Esophagus muscularis mucosa (tissue), 3 donors: ENCODE measurements around the gene CNOT2.

Experiments used
- CTCF ChIP-seq, 3 experiments: fragments of 200-600 bp in 2 of 3; fragments of 450-650 bp in 1 of 3; sonication (generic) in 2 of 3; IDR thresholded peaks; one replicate each; pipeline ENCODE4 v1.5.1; 2017 to 2019; ENCODE audit warnings: antibody characterized with exemption in 3 of 3, mild to moderate bottlenecking in 2 of 3, moderate library complexity in 1 of 3
- POLR2A ChIP-seq: fragments of 450-650 bp; IDR thresholded peaks from one replicate; pipeline ENCODE4 v1.6.1; 2017; ENCODE audit warnings: antibody characterized with exemption, moderate library complexity, mild to moderate bottlenecking, low read depth
- POLR2AphosphoS5 ChIP-seq, 2 donors: sonication (generic); formaldehyde crosslinking; IDR thresholded peaks; one replicate each; pipeline ENCODE4 v1.6.1; 2017; ENCODE audit warnings: antibody characterized with exemption in 2 of 2

DNA sequence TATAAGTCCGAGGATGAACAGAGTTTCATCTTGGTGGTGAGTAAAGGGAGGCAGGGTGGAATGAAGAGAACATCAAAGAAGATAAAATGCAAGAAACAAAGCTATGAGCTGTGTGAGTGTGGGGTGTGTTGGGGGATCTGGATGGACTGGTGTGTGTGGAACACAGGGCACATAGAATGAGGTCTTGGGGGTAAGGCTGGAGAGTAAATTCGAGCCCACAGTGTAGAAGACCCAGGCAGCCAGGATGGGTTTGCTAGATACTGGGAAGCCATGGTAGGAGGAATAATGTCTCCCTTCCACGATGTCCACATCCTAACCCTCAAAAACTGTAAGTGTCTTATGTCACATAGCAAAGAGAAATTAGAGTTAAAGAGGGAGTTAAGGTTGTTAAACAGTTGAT is 129.6 kb downstream of the CNOT2 start:
- TF ChIP-seq POLR2A = no peak
- TF ChIP-seq CTCF (IDR thresholded peaks at IDR 0.05) = no peak
- TF ChIP-seq POLR2AphosphoS5 (IDR thresholded peaks at IDR 0.05) = no peak
